Karpas-422 (cell line): ENCODE results near the gene ANKRD40CL. TPM values are rescaled to one million over a fixed set of nuclear protein-coding genes. Genes with fewer than 3 reads are reported as not detected.

Experiments used
- DNase-seq: peaks from one replicate; pipeline ENCODE4 v3.0.0-alpha.2; 2015
- H2AFZ ChIP-seq: fragments of 200-600 bp; sonication (generic); 2 replicates; pipeline ENCODE4 v1.6.1; 2014; ENCODE audit warnings: antibody characterized with exemption, low read length, mixed read lengths
- H3K27ac ChIP-seq: fragments of 200-600 bp; sonication (generic); 2 replicates; pipeline ENCODE4 v1.5.1; 2014; ENCODE audit warnings: mild to moderate bottlenecking, low read length, moderate library complexity
- H3K27me3 ChIP-seq: fragments of 200-600 bp; sonication (generic); 2 replicates; pipeline ENCODE4 v1.6.1; 2014; ENCODE audit warnings: low read length, mixed read lengths
- H3K36me3 ChIP-seq: fragments of 200-600 bp; sonication (generic); 2 replicates; pipeline ENCODE4 v1.6.1; 2014; ENCODE audit warnings: low read length, mixed read lengths; ENCODE audit not compliant: insufficient read depth
- H3K4me1 ChIP-seq: fragments of 200-600 bp; sonication (generic); 2 replicates; pipeline ENCODE4 v1.6.1; 2014; ENCODE audit warnings: mild to moderate bottlenecking, low read length, mixed read lengths
- H3K4me2 ChIP-seq: fragments of 200-600 bp; sonication (generic); 2 replicates; pipeline ENCODE4 v1.6.1; 2014; ENCODE audit warnings: low read length, low read depth, mild to moderate bottlenecking; ENCODE audit not compliant: poor library complexity, severe bottlenecking
- H3K4me3 ChIP-seq: fragments of 200-600 bp; sonication (generic); 2 replicates; pipeline ENCODE4 v1.5.1; 2014; ENCODE audit warnings: mild to moderate bottlenecking, antibody characterized with exemption, low read length, mixed read lengths
- H3K79me2 ChIP-seq: fragments of 200-600 bp; sonication (generic); 2 replicates; pipeline ENCODE4 v1.6.1; 2014; ENCODE audit warnings: mild to moderate bottlenecking, low read length, mixed read lengths
- H3K9ac ChIP-seq: fragments of 200-600 bp; sonication (generic); 2 replicates; pipeline ENCODE4 v1.6.0; 2014; ENCODE audit warnings: low read length
- H3K9me2 ChIP-seq: fragments of 200-600 bp; sonication (generic), shearing (Covaris generic); replicated peaks from 2 replicates; pipeline ENCODE4 v1.6.0; 2014; ENCODE audit warnings: mild to moderate bottlenecking, low read length, moderate library complexity; ENCODE audit not compliant: insufficient read depth
- H3K9me3 ChIP-seq: fragments of 300-700, 200-600 bp; sonication (generic); 2 replicates; pipeline ENCODE4 v1.6.1; 2014; ENCODE audit warnings: low read length, mixed read lengths
- H4K20me1 ChIP-seq: fragments of 200-600 bp; sonication (generic); 2 replicates; pipeline ENCODE4 v1.6.1; 2014; ENCODE audit warnings: mild to moderate bottlenecking, antibody characterized with exemption, low read length, low read depth; ENCODE audit not compliant: insufficient read depth
- total RNA-seq: library from RNA; depleted of rRNA; stranded (reverse); fragments of >200 nt; shearing (Covaris generic); gene quantifications from 2 replicates; pipeline ENCODE4 v1.2.3, GENCODE V29; 2014; ENCODE audit warnings: low replicate concordance

The ANKRD40CL gene
- total RNA-seq, 1 experiment from 2014 or later: not detected

- Histone ChIP-seq H3K36me3 (no peaks in the 10 kb centered on the region), H4K20me1 (no peaks in the 10 kb centered on the region), H3K4me2 (no peak overlapping the region), H2AFZ (no peak overlapping the region), H3K79me2 (no peaks in the 10 kb centered on the region), H3K9ac (no peak overlapping the region), H3K27ac (no peak overlapping the region), H3K27me3 (no peaks in the 10 kb centered on the region), H3K9me2 (no peaks in the 10 kb centered on the region), H3K4me3 (no peak overlapping the region), H3K9me3 (no peaks in the 10 kb centered on the region), H3K4me1 (no peaks in the 10 kb centered on the region)
- DNase-seq: peak; percentile 32
Measured at GRCh38 chr17:50774225-50774803, 7.0 kb upstream of the ANKRD40CL start.

- H2AFZ ChIP-seq: no peak overlapping the region
- no peaks in the 10 kb centered on the region for H3K36me3 ChIP-seq
- no peaks in the 10 kb centered on the region for H4K20me1 ChIP-seq
- peak; percentile 37 for DNase-seq
- no peaks in the 10 kb centered on the region for H3K27me3 ChIP-seq
- H3K4me1 ChIP-seq: no peaks in the 10 kb centered on the region
- no peaks in the 10 kb centered on the region for H3K9me3 ChIP-seq
- no peaks in the 10 kb centered on the region for H3K9me2 ChIP-seq
- no peaks in the 10 kb centered on the region for H3K79me2 ChIP-seq
- no peak overlapping the region for H3K27ac ChIP-seq
- no peak overlapping the region for H3K4me3 ChIP-seq
- no peak overlapping the region for H3K9ac ChIP-seq
- H3K4me2 ChIP-seq: no peak overlapping the region
Measured at GRCh38 chr17:50771991-50772785, 4.9 kb upstream of the ANKRD40CL start.

GRCh38 chr17:50770346-50770745 is 3.0 kb upstream of the ANKRD40CL start:
- Histone ChIP-seq H3K36me3 (no peaks in the 10 kb centered on the region), H3K9ac (no peak overlapping the region), H3K4me2 (no peak overlapping the region), H3K27me3 (no peaks in the 10 kb centered on the region), H3K79me2 (no peaks in the 10 kb centered on the region), H3K9me2 (no peaks in the 10 kb centered on the region), H3K4me1 (peaks cover 12% of the 10 kb centered on the region), H3K4me3 (no peak overlapping the region), H2AFZ (no peak overlapping the region), H3K27ac (no peak overlapping the region), H4K20me1 (no peaks in the 10 kb centered on the region), H3K9me3 (no peaks in the 10 kb centered on the region)
- DNase-seq: peak; percentile 7

- Histone ChIP-seq H3K9me2 (no peaks in the 10 kb centered on the region), H3K9me3 (no peaks in the 10 kb centered on the region), H3K79me2 (no peaks in the 10 kb centered on the region), H3K9ac (no peak overlapping the region), H4K20me1 (no peaks in the 10 kb centered on the region), H3K4me3 (no peak overlapping the region), H2AFZ (no peak overlapping the region), H3K4me2 (no peak overlapping the region), H3K4me1 (peaks cover 17% of the 10 kb centered on the region), H3K27ac (no peak overlapping the region), H3K36me3 (no peaks in the 10 kb centered on the region), H3K27me3 (no peaks in the 10 kb centered on the region)
- peak; percentile 21 for DNase-seq
Measured at GRCh38 chr17:50769884-50770283, 2.6 kb upstream of the ANKRD40CL start.

DNA sequence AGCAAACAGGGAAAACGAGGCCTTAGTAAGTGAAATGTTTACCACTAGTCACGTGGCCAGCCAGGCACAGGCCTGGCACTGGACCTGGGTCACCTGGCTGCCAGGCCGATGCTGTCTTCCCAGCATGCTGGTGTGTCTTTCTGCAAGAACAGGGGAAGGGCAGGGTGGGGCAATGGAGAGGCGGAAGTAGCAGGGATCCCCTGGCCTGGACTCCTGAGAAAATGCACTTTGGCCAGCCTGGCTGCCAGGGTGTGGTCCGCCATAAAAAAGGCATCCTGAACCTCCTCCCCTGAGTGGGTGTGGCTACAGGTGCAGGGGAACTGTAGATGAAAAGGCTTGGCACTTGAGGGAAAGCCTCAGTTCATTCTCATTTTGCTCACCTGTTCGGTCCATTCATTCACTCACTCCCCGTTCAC is 1.0 kb upstream of the ANKRD40CL start:
- Histone ChIP-seq H3K79me2 (no peaks in the 10 kb centered on the region), H3K27me3 (no peaks in the 10 kb centered on the region), H3K9me3 (no peaks in the 10 kb centered on the region), H3K9me2 (no peaks in the 10 kb centered on the region), H3K9ac (no peak overlapping the region), H3K4me3 (no peak overlapping the region), H2AFZ (no peak overlapping the region), H3K27ac (no peak overlapping the region), H3K4me1 (peaks cover 32% of the 10 kb centered on the region), H4K20me1 (no peaks in the 10 kb centered on the region), H3K4me2 (no peak overlapping the region), H3K36me3 (no peaks in the 10 kb centered on the region)
- no peak for DNase-seq

DNA sequence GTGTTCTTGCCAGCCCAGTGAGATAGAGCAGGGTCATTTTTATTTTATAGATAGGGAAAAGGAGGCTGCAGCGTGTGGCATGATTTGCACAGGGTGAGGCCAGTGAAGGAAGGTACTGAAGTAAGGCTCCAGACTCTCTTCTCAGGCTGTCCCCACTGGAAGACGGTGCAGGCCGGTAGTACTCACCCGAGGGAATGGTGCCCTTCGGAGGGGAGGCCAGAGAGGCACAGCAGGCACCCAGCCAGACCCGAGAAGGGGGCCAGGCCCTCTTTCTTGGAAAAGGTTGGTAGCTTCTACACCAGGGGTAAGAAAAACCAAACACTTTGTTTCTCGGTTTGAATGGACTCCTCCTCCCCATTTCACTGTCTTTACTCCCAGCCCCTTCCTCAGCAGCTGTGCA is 288 bp downstream of the ANKRD40CL start:
- H3K9ac ChIP-seq: no peak overlapping the region
- peak overlapping the region; percentile 34; the same call in 1 of the 2 replicates for H2AFZ ChIP-seq
- H3K9me3 ChIP-seq: no peaks in the 10 kb centered on the region
- H3K4me3 ChIP-seq: no peak overlapping the region
- H3K79me2 ChIP-seq: no peaks in the 10 kb centered on the region
- no peaks in the 10 kb centered on the region for H4K20me1 ChIP-seq
- no peaks in the 10 kb centered on the region for H3K9me2 ChIP-seq
- DNase-seq: no peak
- H3K27ac ChIP-seq: no peak overlapping the region
- peaks cover 44% of the 10 kb centered on the region for H3K4me1 ChIP-seq
- H3K4me2 ChIP-seq: no peak overlapping the region
- no peaks in the 10 kb centered on the region for H3K27me3 ChIP-seq
- no peaks in the 10 kb centered on the region for H3K36me3 ChIP-seq

DNA sequence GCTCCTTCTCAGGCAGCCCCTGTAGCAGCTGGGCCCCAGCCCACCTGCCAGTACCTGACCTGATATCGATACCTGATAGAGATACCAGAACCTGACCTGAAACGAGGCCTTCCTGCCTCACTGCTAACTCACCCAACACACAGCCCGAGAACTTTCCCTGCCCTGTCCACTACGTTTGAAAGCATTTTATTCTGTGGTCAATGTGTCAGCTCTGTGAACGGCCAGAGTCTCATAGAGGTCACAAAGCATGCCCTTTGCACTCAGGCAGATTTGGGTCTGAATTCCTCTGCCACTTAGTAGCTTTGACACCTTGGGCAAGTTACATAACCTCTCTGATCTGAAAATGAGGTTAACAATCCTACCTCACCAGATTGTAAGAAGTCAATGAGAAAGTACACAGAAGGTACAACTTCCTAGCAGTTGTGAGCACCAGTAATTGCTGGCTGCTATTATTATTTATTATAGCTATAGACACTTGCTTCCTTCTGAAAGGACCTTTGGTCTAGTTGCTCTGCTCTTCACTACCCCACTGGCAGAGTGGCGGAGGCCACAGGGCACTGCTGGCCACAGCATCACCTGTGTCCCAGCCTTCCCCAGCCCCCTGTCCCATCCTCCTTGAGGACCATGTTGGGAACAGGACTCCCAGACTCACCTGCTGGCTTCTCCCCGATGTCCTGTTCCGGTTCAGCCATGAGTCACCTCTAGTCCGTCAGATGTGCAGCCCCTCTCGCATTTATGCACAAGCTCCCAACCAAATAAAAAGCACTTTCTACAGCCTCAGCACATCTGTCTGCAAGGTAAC is 895 bp downstream of the ANKRD40CL start:
- no peaks in the 10 kb centered on the region for H3K9me2 ChIP-seq
- no peak for DNase-seq
- peak overlapping the region; percentile 97 for H3K27ac ChIP-seq
- peak overlapping the region; percentile 72 for H3K9ac ChIP-seq
- peaks cover 44% of the 10 kb centered on the region for H3K4me1 ChIP-seq
- no peak overlapping the region for H3K4me3 ChIP-seq
- no peaks in the 10 kb centered on the region for H3K79me2 ChIP-seq
- H3K36me3 ChIP-seq: no peaks in the 10 kb centered on the region
- no peaks in the 10 kb centered on the region for H4K20me1 ChIP-seq
- H3K4me2 ChIP-seq: peak overlapping the region; percentile 88
- H2AFZ ChIP-seq: no peak overlapping the region
- H3K27me3 ChIP-seq: no peaks in the 10 kb centered on the region
- no peaks in the 10 kb centered on the region for H3K9me3 ChIP-seq
